ENCODE results near the gene GPC5.

Gene GPC5

DNA sequence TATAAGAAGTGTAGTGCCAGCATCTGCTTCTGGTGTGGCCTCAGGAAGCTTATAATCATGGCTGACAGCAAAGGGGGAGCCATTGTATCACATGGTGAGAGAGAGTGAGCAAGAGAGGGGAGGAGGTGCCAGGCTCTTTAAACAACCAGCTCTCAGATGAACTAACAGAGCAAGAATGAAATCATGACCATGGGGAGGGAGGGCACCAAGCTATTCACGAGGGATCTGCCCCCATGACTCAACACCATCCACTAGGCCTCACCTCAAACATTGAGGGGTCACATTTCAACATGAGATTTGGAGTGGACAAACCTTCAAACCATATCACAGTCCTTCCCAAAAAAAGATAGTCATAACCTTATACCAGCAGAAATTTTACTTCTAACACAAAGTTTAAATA lies 174.0 kb downstream of the GPC5 start:
- H3K27me3 ChIP-seq (ENCODE audit: low read depth, low read length), result no peaks in the 10 kb centered on the region
- H3K4me3 ChIP-seq (ENCODE audit: low read depth in 1 of 2, low read length in 2 of 2), result no peak overlapping the region
- no peaks in the 10 kb centered on the region for H3K36me3 ChIP-seq (ENCODE audit: control insufficient read depth in 1 of 2, insufficient read depth in 2 of 2, low read length in 2 of 2)
- H3K4me1 ChIP-seq (ENCODE audit: control insufficient read depth in 1 of 2, insufficient read depth in 2 of 2, low read length in 2 of 2), result no peaks in the 10 kb centered on the region
- peaks cover 0 to under 1% of the 10 kb centered on the region in 2 donors for H3K9me3 ChIP-seq (ENCODE audit: control insufficient read depth in 1 of 2, low read length in 2 of 2)
- H3K27ac ChIP-seq (ENCODE audit: low read length), result no peak overlapping the region

- H3K4me3 ChIP-seq (ENCODE audit: low read depth in 1 of 2, low read length in 2 of 2), result no peak overlapping the region
- no peaks in the 10 kb centered on the region for H3K36me3 ChIP-seq (ENCODE audit: control insufficient read depth in 1 of 2, insufficient read depth in 2 of 2, low read length in 2 of 2)
- no peaks in the 10 kb centered on the region for H3K4me1 ChIP-seq (ENCODE audit: control insufficient read depth in 1 of 2, insufficient read depth in 2 of 2, low read length in 2 of 2)
- H3K27ac ChIP-seq (ENCODE audit: low read length), result no peak overlapping the region
- peaks cover 3 to 6% of the 10 kb centered on the region in 2 donors for H3K9me3 ChIP-seq (ENCODE audit: control insufficient read depth in 1 of 2, low read length in 2 of 2)
- H3K27me3 ChIP-seq (ENCODE audit: low read depth, low read length), result no peaks in the 10 kb centered on the region
Measured at GRCh38 chr13:91572944-91573598, 174.7 kb downstream of the GPC5 start.

GRCh38 chr13:91574766-91575165 lies 176.3 kb downstream of the GPC5 start:
- Histone ChIP-seq H3K9me3 (ENCODE audit: control insufficient read depth in 1 of 2, low read length in 2 of 2) (peaks cover 5 to 6% of the 10 kb centered on the region in 2 donors), H3K27ac (ENCODE audit: low read length) (no peak overlapping the region), H3K36me3 (ENCODE audit: control insufficient read depth in 1 of 2, insufficient read depth in 2 of 2, low read length in 2 of 2) (no peaks in the 10 kb centered on the region), H3K27me3 (ENCODE audit: low read depth, low read length) (no peaks in the 10 kb centered on the region), H3K4me3 (ENCODE audit: low read depth in 1 of 2, low read length in 2 of 2) (no peak overlapping the region), H3K4me1 (ENCODE audit: control insufficient read depth in 1 of 2, insufficient read depth in 2 of 2, low read length in 2 of 2) (no peaks in the 10 kb centered on the region)

DNA sequence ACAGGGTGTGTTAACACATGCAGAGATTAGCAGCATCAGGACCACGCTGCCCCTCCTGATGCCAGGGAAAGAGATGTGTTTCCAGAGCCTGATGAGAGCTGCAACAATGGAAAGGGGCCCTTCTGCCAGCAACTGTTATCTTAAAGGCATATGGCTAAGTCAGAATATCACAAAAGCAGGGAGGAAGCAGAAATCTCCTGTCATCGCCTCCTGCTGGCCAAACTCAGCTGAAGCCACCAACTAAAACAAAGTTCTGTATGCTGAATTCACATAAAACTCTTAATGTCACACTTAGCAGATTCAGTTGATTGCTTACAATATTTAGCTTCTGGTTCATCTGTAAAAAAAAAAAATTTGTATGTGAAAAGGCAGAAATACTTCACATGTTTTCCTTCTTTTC lies 178.2 kb downstream of the GPC5 start:
- Histone ChIP-seq H3K36me3 (ENCODE audit: control insufficient read depth in 1 of 2, insufficient read depth in 2 of 2, low read length in 2 of 2) (no peaks in the 10 kb centered on the region), H3K9me3 (ENCODE audit: control insufficient read depth in 1 of 2, low read length in 2 of 2) (peaks cover 5 to 6% of the 10 kb centered on the region in 2 donors), H3K27ac (ENCODE audit: low read length) (no peak overlapping the region), H3K4me3 (ENCODE audit: low read depth in 1 of 2, low read length in 2 of 2) (no peak overlapping the region), H3K4me1 (ENCODE audit: control insufficient read depth in 1 of 2, insufficient read depth in 2 of 2, low read length in 2 of 2) (no peaks in the 10 kb centered on the region), H3K27me3 (ENCODE audit: low read depth, low read length) (no peaks in the 10 kb centered on the region)

DNA sequence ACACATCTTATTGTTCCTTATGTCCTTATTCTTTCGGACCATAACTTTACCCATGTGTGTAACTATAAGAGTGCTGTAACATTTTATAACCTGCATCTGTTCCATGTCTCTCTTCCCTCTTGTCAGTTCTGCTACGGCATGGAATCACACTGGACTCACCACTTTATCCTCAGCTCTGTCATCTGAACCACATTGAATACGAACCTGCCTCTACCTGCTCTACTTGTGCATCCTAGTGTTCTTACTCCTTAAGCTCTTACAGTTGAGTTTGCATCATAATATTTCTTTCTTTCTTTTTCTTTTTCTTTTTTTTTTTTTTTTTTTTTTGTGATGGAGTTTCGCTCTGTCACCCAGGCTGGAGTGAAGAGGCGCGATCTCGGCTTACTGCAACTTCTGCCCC lies 180.9 kb downstream of the GPC5 start:
- Histone ChIP-seq H3K9me3 (ENCODE audit: control insufficient read depth in 1 of 2, low read length in 2 of 2) (peaks cover 5 to 6% of the 10 kb centered on the region in 2 donors), H3K27me3 (ENCODE audit: low read depth, low read length) (no peaks in the 10 kb centered on the region), H3K4me1 (ENCODE audit: control insufficient read depth in 1 of 2, insufficient read depth in 2 of 2, low read length in 2 of 2) (no peaks in the 10 kb centered on the region), H3K27ac (ENCODE audit: low read length) (no peak overlapping the region), H3K4me3 (ENCODE audit: low read depth in 1 of 2, low read length in 2 of 2) (no peak overlapping the region), H3K36me3 (ENCODE audit: control insufficient read depth in 1 of 2, insufficient read depth in 2 of 2, low read length in 2 of 2) (no peaks in the 10 kb centered on the region)

- no peak overlapping the region for H3K4me3 ChIP-seq (ENCODE audit: low read depth in 1 of 2, low read length in 2 of 2)
- H3K27ac ChIP-seq (ENCODE audit: low read length), result no peak overlapping the region
- H3K4me1 ChIP-seq (ENCODE audit: control insufficient read depth in 1 of 2, insufficient read depth in 2 of 2, low read length in 2 of 2), result no peaks in the 10 kb centered on the region
- H3K36me3 ChIP-seq (ENCODE audit: control insufficient read depth in 1 of 2, insufficient read depth in 2 of 2, low read length in 2 of 2), result no peaks in the 10 kb centered on the region
- no peaks in the 10 kb centered on the region for H3K27me3 ChIP-seq (ENCODE audit: low read depth, low read length)
- peaks cover 5 to 6% of the 10 kb centered on the region in 2 donors for H3K9me3 ChIP-seq (ENCODE audit: control insufficient read depth in 1 of 2, low read length in 2 of 2)
Measured at GRCh38 chr13:91580749-91581148, 182.3 kb downstream of the GPC5 start.

DNA sequence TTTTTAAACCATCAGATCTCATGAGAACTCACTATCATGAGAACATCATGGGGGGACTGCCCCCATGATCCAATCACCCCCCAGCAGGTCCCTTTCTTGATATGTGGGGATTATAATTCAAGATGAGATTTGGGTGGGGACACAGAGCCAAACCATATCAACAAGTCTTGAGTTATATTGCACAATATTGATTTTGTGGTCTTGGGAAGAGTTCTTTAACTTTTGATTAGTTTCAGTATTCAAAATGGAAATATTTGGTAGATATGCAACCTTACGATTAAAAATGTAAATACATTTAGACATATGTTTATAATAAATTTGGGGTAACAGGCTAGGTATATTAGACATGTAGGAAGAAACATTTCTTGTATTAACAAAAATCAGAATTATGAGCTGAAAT lies 188.2 kb downstream of the GPC5 start:
- no peak overlapping the region for H3K4me3 ChIP-seq (ENCODE audit: low read depth in 1 of 2, low read length in 2 of 2)
- H3K4me1 ChIP-seq (ENCODE audit: control insufficient read depth in 1 of 2, insufficient read depth in 2 of 2, low read length in 2 of 2), result no peaks in the 10 kb centered on the region
- no peak overlapping the region for H3K27ac ChIP-seq (ENCODE audit: low read length)
- H3K27me3 ChIP-seq (ENCODE audit: low read depth, low read length), result no peaks in the 10 kb centered on the region
- no peaks in the 10 kb centered on the region for H3K36me3 ChIP-seq (ENCODE audit: control insufficient read depth in 1 of 2, insufficient read depth in 2 of 2, low read length in 2 of 2)
- H3K9me3 ChIP-seq (ENCODE audit: control insufficient read depth in 1 of 2, low read length in 2 of 2), result peaks cover 0 to 6% of the 10 kb centered on the region in 2 donors

DNA sequence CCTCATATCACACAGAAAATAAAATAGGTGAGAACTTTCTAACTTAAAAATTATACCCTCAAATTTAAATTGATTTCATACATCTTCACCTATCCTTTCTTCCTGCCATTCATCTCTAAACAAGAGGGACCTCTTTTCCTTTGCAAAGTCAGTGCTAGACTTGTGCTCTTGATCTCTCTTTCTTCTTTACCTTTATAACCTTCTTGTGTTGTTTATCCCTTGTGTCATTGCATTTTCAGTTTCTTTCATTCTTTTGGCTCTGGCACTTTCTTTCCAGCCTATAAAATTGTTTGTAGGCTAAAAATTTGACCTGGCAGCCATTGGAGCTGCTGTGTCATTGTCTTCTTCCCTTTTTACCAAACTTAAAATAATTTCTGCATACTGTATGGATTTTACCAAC lies 190.1 kb downstream of the GPC5 start:
- Histone ChIP-seq H3K4me3 (ENCODE audit: low read depth in 1 of 2, low read length in 2 of 2) (no peak overlapping the region), H3K27me3 (ENCODE audit: low read depth, low read length) (no peaks in the 10 kb centered on the region), H3K4me1 (ENCODE audit: control insufficient read depth in 1 of 2, insufficient read depth in 2 of 2, low read length in 2 of 2) (no peaks in the 10 kb centered on the region), H3K36me3 (ENCODE audit: control insufficient read depth in 1 of 2, insufficient read depth in 2 of 2, low read length in 2 of 2) (no peaks in the 10 kb centered on the region), H3K27ac (ENCODE audit: low read length) (no peak overlapping the region), H3K9me3 (ENCODE audit: control insufficient read depth in 1 of 2, low read length in 2 of 2) (peaks cover 0 to 13% of the 10 kb centered on the region in 2 donors)

DNA sequence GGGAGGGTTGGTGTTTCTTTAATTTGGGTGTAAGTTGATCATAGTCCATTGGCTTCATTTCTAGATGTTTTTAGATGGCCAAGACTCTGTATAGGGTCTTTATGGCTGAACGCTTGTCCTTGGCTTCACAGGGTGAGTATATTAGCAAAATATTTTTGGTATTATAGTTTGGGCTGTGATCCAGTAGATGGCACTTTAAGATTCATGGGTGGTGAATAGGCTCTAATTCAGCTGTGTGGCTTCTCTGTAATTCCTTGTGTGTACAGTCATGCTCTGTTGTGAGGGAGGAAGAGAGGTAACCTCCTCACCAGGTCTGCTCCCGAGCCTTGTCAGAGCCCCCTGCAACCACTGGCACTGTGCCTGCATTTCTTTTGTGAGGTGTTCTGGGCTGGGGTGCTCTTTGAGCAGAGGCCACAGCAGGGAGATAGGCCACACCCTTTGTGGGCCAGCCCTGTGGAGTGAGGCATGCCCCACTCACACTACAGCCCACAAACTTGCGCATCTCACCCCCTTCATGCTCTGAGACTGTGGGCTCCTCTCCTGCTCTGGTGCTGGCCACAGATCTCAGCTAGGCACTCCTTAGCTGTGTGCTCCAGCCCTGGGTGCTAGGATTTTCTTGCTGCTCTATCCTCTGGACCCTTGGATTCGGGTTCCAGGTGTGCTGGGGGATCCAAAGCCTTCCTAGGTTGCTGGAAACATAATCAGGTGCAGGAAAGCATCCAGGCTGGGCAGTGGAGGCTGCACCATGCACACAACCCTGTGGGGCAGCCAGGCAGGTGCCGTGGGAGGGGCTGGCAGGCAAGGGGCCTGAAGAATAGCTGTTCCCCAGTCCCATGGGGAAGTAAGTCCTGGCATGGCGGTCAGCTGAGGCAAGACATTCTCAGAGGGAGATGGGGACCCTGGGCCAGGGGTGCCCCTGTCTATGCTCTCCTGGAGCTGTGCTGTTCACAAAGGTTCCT lies 193.9 kb downstream of the GPC5 start:
- no peaks in the 10 kb centered on the region for H3K4me1 ChIP-seq (ENCODE audit: control insufficient read depth in 1 of 2, insufficient read depth in 2 of 2, low read length in 2 of 2)
- no peak overlapping the region for H3K27ac ChIP-seq (ENCODE audit: low read length)
- peaks cover 0 to 13% of the 10 kb centered on the region in 2 donors for H3K9me3 ChIP-seq (ENCODE audit: control insufficient read depth in 1 of 2, low read length in 2 of 2)
- no peak overlapping the region for H3K4me3 ChIP-seq (ENCODE audit: low read depth in 1 of 2, low read length in 2 of 2)
- no peaks in the 10 kb centered on the region for H3K27me3 ChIP-seq (ENCODE audit: low read depth, low read length)
- no peaks in the 10 kb centered on the region for H3K36me3 ChIP-seq (ENCODE audit: control insufficient read depth in 1 of 2, insufficient read depth in 2 of 2, low read length in 2 of 2)

DNA sequence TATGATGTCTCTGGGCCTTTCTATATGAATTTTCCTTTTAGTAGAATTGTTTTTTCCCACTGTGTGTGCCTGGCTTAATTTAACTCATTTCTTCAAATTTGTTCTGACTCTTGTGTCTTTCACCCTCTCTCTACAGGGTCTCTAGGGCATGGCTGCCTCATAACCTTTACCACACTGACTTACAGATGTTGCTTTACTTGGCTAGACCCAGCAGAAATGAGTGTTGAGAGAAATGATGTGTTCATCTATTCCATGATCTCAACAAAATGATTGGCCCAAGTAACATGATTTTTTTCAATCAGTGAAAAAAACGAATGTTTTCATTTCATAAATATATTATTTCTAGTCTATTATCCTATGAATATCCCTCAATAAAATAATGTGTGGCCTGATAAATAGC lies 195.0 kb downstream of the GPC5 start:
- Histone ChIP-seq H3K4me1 (ENCODE audit: control insufficient read depth in 1 of 2, insufficient read depth in 2 of 2, low read length in 2 of 2) (no peaks in the 10 kb centered on the region), H3K36me3 (ENCODE audit: control insufficient read depth in 1 of 2, insufficient read depth in 2 of 2, low read length in 2 of 2) (no peaks in the 10 kb centered on the region), H3K4me3 (ENCODE audit: low read depth in 1 of 2, low read length in 2 of 2) (no peak overlapping the region), H3K27me3 (ENCODE audit: low read depth, low read length) (no peaks in the 10 kb centered on the region), H3K9me3 (ENCODE audit: control insufficient read depth in 1 of 2, low read length in 2 of 2) (peaks cover 0 to 13% of the 10 kb centered on the region in 2 donors), H3K27ac (ENCODE audit: low read length) (no peak overlapping the region)

DNA sequence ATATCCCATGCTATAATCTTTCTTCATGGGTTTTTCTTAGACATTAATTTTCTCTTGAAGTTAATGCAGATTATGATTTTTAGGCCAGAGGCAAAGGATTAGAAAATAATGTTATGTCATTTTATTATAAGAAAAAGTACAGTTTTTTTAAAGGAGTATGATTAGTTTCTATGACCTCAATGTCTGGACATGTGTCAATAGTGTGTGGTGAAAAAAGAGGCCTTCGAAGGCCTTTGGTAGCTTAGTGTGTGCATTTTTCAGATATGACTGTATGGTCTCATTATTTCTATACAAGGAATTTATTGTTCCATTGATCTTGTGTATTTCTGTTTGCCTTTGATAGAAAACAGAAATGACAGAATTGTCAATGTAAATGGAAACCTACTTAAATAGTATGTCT lies 195.6 kb downstream of the GPC5 start:
- H3K4me1 ChIP-seq (ENCODE audit: control insufficient read depth in 1 of 2, insufficient read depth in 2 of 2, low read length in 2 of 2), result no peaks in the 10 kb centered on the region
- H3K27ac ChIP-seq (ENCODE audit: low read length), result no peak overlapping the region
- no peak overlapping the region for H3K4me3 ChIP-seq (ENCODE audit: low read depth in 1 of 2, low read length in 2 of 2)
- no peaks in the 10 kb centered on the region for H3K27me3 ChIP-seq (ENCODE audit: low read depth, low read length)
- no peaks in the 10 kb centered on the region for H3K36me3 ChIP-seq (ENCODE audit: control insufficient read depth in 1 of 2, insufficient read depth in 2 of 2, low read length in 2 of 2)
- H3K9me3 ChIP-seq (ENCODE audit: control insufficient read depth in 1 of 2, low read length in 2 of 2), result peaks cover 0 to 13% of the 10 kb centered on the region in 2 donors
